ENCODE data around the gene LPAR1.

LPAR1 gene

GRCh38 chr9:110933350-110934001, 104.8 kb downstream of the LPAR1 start:
- Histone ChIP-seq H3K4me2 (ENCODE audit: low read depth, low read length) (peak overlapping the region; percentile 2; the same call in 1 of the 2 replicates), H3F3A (ENCODE audit: insufficient read depth, low read length) (no peaks in the 10 kb centered on the region; the same call in 1 of the 2 replicates), H3K9me3 (replicated peaks; ENCODE audit: insufficient read depth, low read length) (no peaks in the 10 kb centered on the region), H3K36me3 (replicated peaks; ENCODE audit: insufficient read depth, low read length) (no peaks in the 10 kb centered on the region), H3K27ac (ENCODE audit: low read length) (no peak overlapping the region), H2AFZ (ENCODE audit: low read length) (peak overlapping the region; percentile 61), H3K9me2 (replicated peaks; ENCODE audit: insufficient read depth, low read length) (no peaks in the 10 kb centered on the region), H4K20me1 (ENCODE audit: insufficient read depth, low read length) (no peaks in the 10 kb centered on the region), H3K4me1 (ENCODE audit: low read length) (0 out of 2 replicates have a peak, but pooled peaks cover 11% of the 10 kb centered on the region), H3K27me3 (replicated peaks; ENCODE audit: insufficient read depth, low read length) (no peaks in the 10 kb centered on the region), H3K9ac (ENCODE audit: low read length) (no peak overlapping the region), H3K4me3 (ENCODE audit: low read length) (no peak overlapping the region), H3K79me2 (ENCODE audit: low read length) (no peaks in the 10 kb centered on the region)
- TF ChIP-seq CTCF (IDR thresholded peaks at IDR 0.05; ENCODE audit: low read length) (no peak), EZH2phosphoT487 (IDR thresholded peaks at IDR 0.05; ENCODE audit: low read length) (no peak), EZH2 (optimal IDR thresholded peaks at IDR 0.05; ENCODE audit: low read depth, low read length) (no peak)
- DNase-seq: peak; percentile 52

GRCh38 chr9:110932863-110933262, 105.4 kb downstream of the LPAR1 start:
- no peaks in the 10 kb centered on the region for H3K9me3 ChIP-seq (replicated peaks; ENCODE audit: insufficient read depth, low read length)
- no peaks in the 10 kb centered on the region for H3K36me3 ChIP-seq (replicated peaks; ENCODE audit: insufficient read depth, low read length)
- H3K27me3 ChIP-seq (replicated peaks; ENCODE audit: insufficient read depth, low read length): no peaks in the 10 kb centered on the region
- H3K79me2 ChIP-seq (ENCODE audit: low read length): no peaks in the 10 kb centered on the region
- H3K9me2 ChIP-seq (replicated peaks; ENCODE audit: insufficient read depth, low read length): no peaks in the 10 kb centered on the region
- TF ChIP-seq EZH2phosphoT487 (IDR thresholded peaks at IDR 0.05; ENCODE audit: low read length) (no peak), CTCF (IDR thresholded peaks at IDR 0.05; ENCODE audit: low read length) (no peak), EZH2 (optimal IDR thresholded peaks at IDR 0.05; ENCODE audit: low read depth, low read length) (no peak)
- H2AFZ ChIP-seq (ENCODE audit: low read length): no peak overlapping the region
- H3F3A ChIP-seq (ENCODE audit: insufficient read depth, low read length): no peaks in the 10 kb centered on the region; the same call in 1 of the 2 replicates
- no peak overlapping the region for H3K4me3 ChIP-seq (ENCODE audit: low read length)
- no peak overlapping the region for H3K4me2 ChIP-seq (ENCODE audit: low read depth, low read length)
- 0 out of 2 replicates have a peak, but pooled peaks cover 11% of the 10 kb centered on the region for H3K4me1 ChIP-seq (ENCODE audit: low read length)
- H3K9ac ChIP-seq (ENCODE audit: low read length): no peak overlapping the region
- no peaks in the 10 kb centered on the region for H4K20me1 ChIP-seq (ENCODE audit: insufficient read depth, low read length)
- DNase-seq: no peak
- H3K27ac ChIP-seq (ENCODE audit: low read length): no peak overlapping the region

- DNase-seq: no peak
- no peak overlapping the region for H3K4me2 ChIP-seq (ENCODE audit: low read depth, low read length)
- no peaks in the 10 kb centered on the region; the same call in 1 of the 2 replicates for H3F3A ChIP-seq (ENCODE audit: insufficient read depth, low read length)
- H3K9me3 ChIP-seq (replicated peaks; ENCODE audit: insufficient read depth, low read length): no peaks in the 10 kb centered on the region
- H3K27ac ChIP-seq (ENCODE audit: low read length): no peak overlapping the region
- no peak overlapping the region for H3K9ac ChIP-seq (ENCODE audit: low read length)
- H3K4me3 ChIP-seq (ENCODE audit: low read length): no peak overlapping the region
- H3K4me1 ChIP-seq (ENCODE audit: low read length): 0 out of 2 replicates have a peak, but pooled peaks cover 7% of the 10 kb centered on the region
- H2AFZ ChIP-seq (ENCODE audit: low read length): no peak overlapping the region
- no peaks in the 10 kb centered on the region for H4K20me1 ChIP-seq (ENCODE audit: insufficient read depth, low read length)
- H3K27me3 ChIP-seq (replicated peaks; ENCODE audit: insufficient read depth, low read length): no peaks in the 10 kb centered on the region
- no peaks in the 10 kb centered on the region for H3K36me3 ChIP-seq (replicated peaks; ENCODE audit: insufficient read depth, low read length)
- H3K79me2 ChIP-seq (ENCODE audit: low read length): no peaks in the 10 kb centered on the region
- no peaks in the 10 kb centered on the region for H3K9me2 ChIP-seq (replicated peaks; ENCODE audit: insufficient read depth, low read length)
- TF ChIP-seq EZH2phosphoT487 (IDR thresholded peaks at IDR 0.05; ENCODE audit: low read length) (no peak), EZH2 (optimal IDR thresholded peaks at IDR 0.05; ENCODE audit: low read depth, low read length) (no peak), CTCF (IDR thresholded peaks at IDR 0.05; ENCODE audit: low read length) (no peak)
These were observed 109.7 kb downstream of the LPAR1 start for GRCh38 chr9:110928599-110928998.

Measured in MM.1S (cell line).